Osteocyte (in vitro differentiated cells): Measurements from ENCODE around the gene FHIP1A. TPM values are rescaled to one million over a fixed set of nuclear protein-coding genes. Genes with fewer than 3 reads are reported as not detected.

Experiments
- DNase-seq: peaks from one replicate; pipeline ENCODE4 v3.0.0; 2021; ENCODE audit warnings: mixed read lengths; ENCODE audit not compliant: unreplicated experiment; ENCODE audit errors: extremely low spot score
- H3K27ac Mint-ChIP-seq: one replicate; pipeline ENCODE4 v1.8.0; 2021; ENCODE audit warnings: mild to moderate bottlenecking, mixed read lengths; ENCODE audit not compliant: unreplicated experiment
- H3K27me3 Mint-ChIP-seq: one replicate; pipeline ENCODE4 v1.8.0; 2021; ENCODE audit warnings: mixed read lengths; ENCODE audit not compliant: unreplicated experiment
- H3K36me3 Mint-ChIP-seq: one replicate; pipeline ENCODE4 v1.8.0; 2021; ENCODE audit warnings: mixed read lengths; ENCODE audit not compliant: unreplicated experiment
- H3K4me1 Mint-ChIP-seq: one replicate; pipeline ENCODE4 v1.8.0; 2021; ENCODE audit warnings: mixed read lengths; ENCODE audit not compliant: unreplicated experiment
- H3K4me3 Mint-ChIP-seq: one replicate; pipeline ENCODE4 v1.8.0; 2021; ENCODE audit warnings: mild to moderate bottlenecking, moderate library complexity, mixed read lengths; ENCODE audit not compliant: unreplicated experiment
- H3K9me3 Mint-ChIP-seq: one replicate; pipeline ENCODE4 v1.8.0; 2021; ENCODE audit warnings: mixed read lengths; ENCODE audit not compliant: unreplicated experiment
- CTCF ChIP-seq: fragments of 200-600 bp; sonication (generic); IDR thresholded peaks from 2 replicates; pipeline ENCODE4 v1.5.0; 2021; ENCODE audit warnings: antibody characterized with exemption, mild to moderate bottlenecking, moderate library complexity
- total RNA-seq: library from RNA; stranded (reverse); gene quantifications from 2 replicates; pipeline ENCODE4 v1.2.1, GENCODE V29; 2021

Gene FHIP1A
- total RNA-seq, 1 donor from 2014 or later, result 0.86 TPM

- Mint-ChIP-seq H3K4me1 (peaks cover 17% of the 10 kb centered on the region), H3K36me3 (no peaks in the 10 kb centered on the region), H3K4me3 (peak overlapping the region; percentile 81), H3K9me3 (no peaks in the 10 kb centered on the region), H3K27ac (peak overlapping the region; percentile 73), H3K27me3 (peaks cover 5% of the 10 kb centered on the region)
- DNase-seq, result no peak
- TF ChIP-seq CTCF, result no peak
These were observed 671 bp upstream of the FHIP1A start for GRCh38 chr4:151408380-151408629.

- H3K4me3 Mint-ChIP-seq, result peak overlapping the region; percentile 87
- H3K36me3 Mint-ChIP-seq, result no peaks in the 10 kb centered on the region
- no peak for DNase-seq
- H3K4me1 Mint-ChIP-seq, result peaks cover 19% of the 10 kb centered on the region
- H3K27ac Mint-ChIP-seq, result peak overlapping the region; percentile 56
- TF ChIP-seq CTCF, result no peak
- no peaks in the 10 kb centered on the region for H3K9me3 Mint-ChIP-seq
- peaks cover 5% of the 10 kb centered on the region for H3K27me3 Mint-ChIP-seq
These were observed 716 bp downstream of the FHIP1A start for GRCh38 chr4:151409470-151410313.

DNA sequence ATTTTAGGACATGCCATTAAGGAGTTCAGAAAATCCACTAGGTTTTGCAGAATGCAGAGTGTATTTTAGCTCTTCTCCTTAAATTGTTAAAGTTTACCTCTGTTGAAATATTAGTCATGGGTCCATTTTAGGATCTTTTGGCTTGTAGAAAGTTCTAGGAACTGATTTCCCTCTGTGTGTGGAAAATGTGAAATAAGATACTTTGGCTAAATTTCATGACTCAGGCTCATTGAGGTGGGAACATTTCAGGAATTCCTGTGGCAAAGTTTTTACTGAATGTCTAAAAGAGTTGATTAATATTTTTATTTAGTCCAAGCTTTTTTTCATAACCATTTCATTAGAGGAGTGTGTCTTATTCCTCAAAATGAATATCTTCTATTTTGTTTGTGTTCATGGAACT is 7.0 kb downstream of the FHIP1A start:
- Mint-ChIP-seq H3K27ac (peak overlapping the region; percentile 66), H3K4me1 (peaks cover 43% of the 10 kb centered on the region)

DNA sequence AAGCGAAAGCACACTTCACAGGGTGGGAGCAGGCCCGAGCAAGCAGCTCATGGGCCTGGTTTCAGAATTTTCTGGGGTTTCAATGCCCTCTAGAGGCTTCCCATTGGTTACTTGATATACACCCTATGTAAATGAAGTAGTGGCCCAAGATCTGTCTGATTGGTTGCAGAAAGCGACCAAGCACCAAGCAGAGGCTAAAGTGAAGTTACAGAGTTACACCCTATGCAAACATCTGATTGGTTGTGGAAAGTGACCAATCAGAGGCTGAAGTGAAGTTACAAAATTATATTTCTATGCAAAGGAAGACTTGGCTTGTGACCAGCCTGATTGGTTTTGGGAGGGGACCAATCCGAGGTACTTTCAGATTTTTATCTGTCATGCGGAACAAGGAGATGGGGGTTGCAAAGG is 8.2 kb downstream of the FHIP1A start:
- peak overlapping the region; percentile 75 for H3K27ac Mint-ChIP-seq

More for the DNA sequence above, 7.0 kb downstream of the FHIP1A start:
- Mint-ChIP-seq H3K27me3 (no peaks in the 10 kb centered on the region), H3K4me3 (no peak overlapping the region), H3K9me3 (no peaks in the 10 kb centered on the region), H3K36me3 (no peaks in the 10 kb centered on the region)
- no peak for TF ChIP-seq CTCF
- no peak for DNase-seq

More for the DNA sequence above, 8.2 kb downstream of the FHIP1A start:
- DNase-seq, result no peak
- H3K4me3 Mint-ChIP-seq, result no peak overlapping the region
- H3K4me1 Mint-ChIP-seq, result peaks cover 43% of the 10 kb centered on the region
- H3K27me3 Mint-ChIP-seq, result no peaks in the 10 kb centered on the region
- H3K36me3 Mint-ChIP-seq, result no peaks in the 10 kb centered on the region
- no peak for TF ChIP-seq CTCF
- H3K9me3 Mint-ChIP-seq, result no peaks in the 10 kb centered on the region
